K562 (cell line): ENCODE results near the gene ZSCAN29.

Experiments
- BDP1 ChIP-seq: IDR thresholded peaks from 3 replicates; pipeline ENCODE4 v1.6.1; 2011; ENCODE audit not compliant: insufficient read length, insufficient read depth
- COPS2 ChIP-seq: fragments of 450-650 bp; conservative IDR thresholded peaks from 2 replicates; pipeline ENCODE4 v1.6.1; 2016; ENCODE audit warnings: mild to moderate bottlenecking, moderate library complexity
- CTCF ChIP-seq, 3 experiments: IDR thresholded peaks in 2 of 3; conservative IDR thresholded peaks in 1 of 3; 2 replicates each; pipeline ENCODE4 v1.5.1; 2011 to 2012; ENCODE audit warnings: low read length in 3 of 3, mild to moderate bottlenecking in 3 of 3, control low read depth in 2 of 3, improper control_type of control experiment in 1 of 3, inconsistent platforms in 1 of 3, low read depth in 1 of 3, mixed read lengths in 1 of 3, moderate library complexity in 1 of 3; ENCODE audit not compliant: insufficient read depth in 2 of 3
- ELF1 ChIP-seq: fragments of 200-800 bp; sonication (Bioruptor generic); IDR thresholded peaks from 2 replicates; pipeline ENCODE4 v1.6.1; 2016; ENCODE audit warnings: missing genetic modification characterization, missing compliant biosample characterization
- ESRRA ChIP-seq: fragments of 450-650 bp; IDR thresholded peaks from 2 replicates; pipeline ENCODE4 v1.6.1; 2014; ENCODE audit warnings: low read depth, mild to moderate bottlenecking, moderate library complexity, borderline replicate concordance
- EZH2 ChIP-seq: IDR thresholded peaks from 2 replicates; pipeline ENCODE4 v1.6.1; 2012; ENCODE audit warnings: low read depth, mild to moderate bottlenecking, inconsistent platforms, low read length, borderline replicate concordance
- NELFE ChIP-seq: IDR thresholded peaks from 2 replicates; pipeline ENCODE4 v1.6.1; 2011; ENCODE audit warnings: mild to moderate bottlenecking; ENCODE audit not compliant: insufficient read depth, insufficient read length
- NFE2L1 ChIP-seq: fragments of 450-650 bp; IDR thresholded peaks from 2 replicates; pipeline ENCODE4 v1.6.1; 2016; ENCODE audit warnings: missing genetic modification characterization, low read depth, mild to moderate bottlenecking, missing compliant biosample characterization, moderate library complexity, borderline replicate concordance
- ZBTB1 ChIP-seq: sonication (generic); formaldehyde crosslinking; IDR thresholded peaks from 2 replicates; pipeline ENCODE4 v1.8.1; 2023; ENCODE audit warnings: missing genetic modification reagents, low read depth, mild to moderate bottlenecking, borderline replicate concordance
- ZNF740 ChIP-seq, 3 experiments: fragments of 200-800 bp in 1 of 3; sonication (Bioruptor generic) in 1 of 3; sonication (generic) in 1 of 3; formaldehyde crosslinking in 1 of 3; IDR thresholded peaks; 2 replicates each; pipeline versions ENCODE4 v1.6.1 to v1.8.0; 2016 to 2022; ENCODE audit warnings: mild to moderate bottlenecking in 2 of 3, missing compliant biosample characterization in 2 of 3, missing genetic modification characterization in 2 of 3, missing genetic modification reagents in 1 of 3
- TF ChIP-seq, protein P1 (sequence below): fragments of 450-650 bp; IDR thresholded peaks from 2 replicates; pipeline ENCODE4 v1.6.1; 2016; ENCODE audit warnings: antibody characterized with exemption

DNA sequence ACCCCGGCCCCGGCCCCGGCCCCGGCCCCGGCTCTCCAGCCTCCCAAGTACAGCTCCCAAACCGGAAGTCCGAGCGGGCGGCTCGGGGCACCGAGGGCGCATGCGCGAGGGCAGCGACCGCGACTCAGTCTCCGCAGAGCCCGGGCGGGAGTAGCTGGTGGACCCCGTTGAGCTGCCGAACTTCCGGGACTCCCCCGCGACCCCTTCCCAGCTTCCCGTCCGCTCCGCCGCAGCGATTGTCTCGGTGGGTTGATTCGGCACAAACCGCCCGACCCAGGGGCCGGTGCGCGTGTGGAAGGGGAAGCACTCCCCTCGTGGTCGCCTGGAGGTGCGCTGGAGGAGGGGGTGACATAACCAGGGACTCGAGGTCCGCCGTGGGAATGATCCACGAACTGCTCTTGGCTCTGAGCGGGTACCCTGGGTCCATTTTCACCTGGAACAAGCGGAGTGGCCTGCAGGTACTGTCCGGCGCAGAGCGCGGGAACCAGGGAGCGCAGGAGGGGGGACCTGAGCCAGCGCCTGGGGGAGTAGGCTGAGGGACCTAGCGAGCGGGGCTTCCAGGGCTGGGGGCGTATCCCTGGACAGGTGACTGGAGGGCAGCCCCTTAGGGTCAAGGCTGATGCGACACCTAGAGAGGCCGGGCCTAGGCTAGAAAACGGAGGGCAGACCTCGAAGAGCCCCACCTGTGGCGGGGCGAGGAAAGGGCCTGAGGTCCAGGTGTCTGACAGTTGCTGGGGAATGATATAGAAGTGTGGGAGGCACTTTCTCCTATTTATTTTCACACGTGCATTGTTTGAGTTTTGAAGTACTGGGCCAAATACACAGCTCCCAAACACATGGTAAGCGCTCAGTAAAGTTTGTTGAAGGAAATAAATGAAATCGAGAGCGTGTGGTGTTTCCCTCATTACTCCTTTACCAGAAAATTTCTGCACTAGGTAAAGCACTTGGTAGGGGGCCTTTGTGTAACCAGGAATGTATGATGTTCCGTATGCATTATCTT is at the start of gene ZSCAN29, which contains the start of gene TUBGCP4:
- TF ChIP-seq ESRRA (no peak), ZBTB1 (peak; percentile 66), EZH2 (no peak), ZNF740 (CRISPR knock-in tag; IDR thresholded peaks at IDR 0.05) (peak; percentile 65; the same call in 1 of the 2 replicates), ZNF740 (tag; IDR thresholded peaks at IDR 0.05) (no peak), COPS2 (no peak), CTCF (IDR thresholded peaks at IDR 0.05 in 2 of 3, conservative IDR thresholded peaks at IDR 0.05 in 1 of 3; ENCODE audit: insufficient read depth in 2 of 3, low read depth in 1 of 3, low read length in 3 of 3) (peak; percentile 66 to 72 (median 71)), ELF1 (tag) (peak; percentile 93), NELFE (no peak), NFE2L1 (tag) (no peak), BDP1 (no peak)
- TF ChIP-seq, protein P1, sequence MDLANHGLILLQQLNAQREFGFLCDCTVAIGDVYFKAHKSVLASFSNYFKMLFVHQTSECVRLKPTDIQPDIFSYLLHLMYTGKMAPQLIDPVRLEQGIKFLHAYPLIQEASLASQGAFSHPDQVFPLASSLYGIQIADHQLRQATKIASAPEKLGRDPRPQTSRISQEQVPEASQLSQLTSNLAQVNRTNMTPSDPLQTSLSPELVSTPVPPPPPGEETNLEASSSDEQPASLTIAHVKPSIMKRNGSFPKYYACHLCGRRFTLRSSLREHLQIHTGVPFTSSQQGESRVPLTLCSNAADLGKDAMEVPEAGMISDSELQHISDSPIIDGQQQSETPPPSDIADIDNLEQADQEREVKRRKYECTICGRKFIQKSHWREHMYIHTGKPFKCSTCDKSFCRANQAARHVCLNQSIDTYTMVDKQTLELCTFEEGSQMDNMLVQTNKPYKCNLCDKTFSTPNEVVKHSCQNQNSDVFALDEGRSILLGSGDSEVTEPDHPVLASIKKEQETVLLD = peak; percentile 83
